Spleen (tissue), 7 donors: ENCODE measurements around the gene PEX11B.

ENCODE experiments used
- CTCF ChIP-seq, 11 experiments: fragments of 200-600 bp in 7 of 11; fragments of 450-650 bp in 4 of 11; sonication (generic) in 4 of 11; IDR thresholded peaks in 8 of 11; conservative IDR thresholded peaks in 3 of 11; 1 replicate in 7 of 11; 2 replicates in 4 of 11; pipeline versions ENCODE4 v1.4.0 to v1.8.0; 2016 to 2021; ENCODE audit warnings: antibody characterized with exemption in 11 of 11, inconsistent platforms in 4 of 11, mild to moderate bottlenecking in 1 of 11
- POLR2A ChIP-seq, 3 donors: fragments of 450-650 bp; IDR thresholded peaks; one replicate each; pipeline ENCODE4 v1.5.1; 2017; ENCODE audit warnings: antibody characterized with exemption in 3 of 3, mild to moderate bottlenecking in 1 of 3
- POLR2AphosphoS5 ChIP-seq, 3 donors: sonication (generic); formaldehyde crosslinking; IDR thresholded peaks; one replicate each; pipeline ENCODE4 v1.5.1; 2017; ENCODE audit warnings: antibody characterized with exemption in 3 of 3
- donor health status: DM: no; HTN: no; CAD: no; lungs with moderate emphysema.
- donor health status: DM: no; HTN: no; CAD: no.
- donor health status: DM: no; HTN: no; CAD: no.

GRCh38 chr1:145959333-145959732 lies 40.8 kb upstream of the PEX11B start:
- TF ChIP-seq CTCF (IDR thresholded peaks at IDR 0.05 in 8 of 11, conservative IDR thresholded peaks at IDR 0.05 in 3 of 11) (no peak), POLR2AphosphoS5 (IDR thresholded peaks at IDR 0.05) (no peak), POLR2A (IDR thresholded peaks at IDR 0.05) (no peak)
